Neural crest cell (in vitro differentiated cells): ENCODE data around the gene SMAD6. TPM values are rescaled to one million over a fixed set of nuclear protein-coding genes. Genes with fewer than 3 reads are reported as not detected.

ENCODE experiments used
- DNase-seq: peaks from one replicate; pipeline ENCODE4 v3.0.0; 2021; ENCODE audit warnings: low read depth, mixed read lengths, low spot score
- H3K27ac Mint-ChIP-seq: one replicate; pipeline ENCODE4 v1.8.0; 2021; ENCODE audit warnings: mild to moderate bottlenecking, mixed read lengths; ENCODE audit not compliant: unreplicated experiment
- H3K27me3 Mint-ChIP-seq: 2 replicates; pipeline ENCODE4 v1.8.0; 2021; ENCODE audit warnings: low read depth, mild to moderate bottlenecking, mixed read lengths
- H3K36me3 Mint-ChIP-seq: 2 replicates; pipeline ENCODE4 v1.8.0; 2021; ENCODE audit warnings: low read depth, mild to moderate bottlenecking, mixed read lengths
- H3K4me1 Mint-ChIP-seq: 2 replicates; pipeline ENCODE4 v1.8.0; 2021; ENCODE audit warnings: mixed read lengths
- H3K4me3 Mint-ChIP-seq: one replicate; pipeline ENCODE4 v1.8.0; 2021; ENCODE audit warnings: mild to moderate bottlenecking, mixed read lengths
- H3K9me3 Mint-ChIP-seq: 2 replicates; pipeline ENCODE4 v1.8.0; 2021; ENCODE audit warnings: mixed read lengths
- total RNA-seq: library from RNA; stranded (reverse); gene quantifications from 2 replicates; pipeline ENCODE4 v1.2.1, GENCODE V29; 2021
- TF ChIP-seq, protein P1 (sequence below): fragments of 200-600 bp; sonication (generic); conservative IDR thresholded peaks from 2 replicates; pipeline ENCODE4 v1.5.0; 2021; ENCODE audit warnings: antibody characterized with exemption, mild to moderate bottlenecking

The SMAD6 gene
- total RNA-seq, 1 donor from 2014 or later = 4.7 TPM

DNA sequence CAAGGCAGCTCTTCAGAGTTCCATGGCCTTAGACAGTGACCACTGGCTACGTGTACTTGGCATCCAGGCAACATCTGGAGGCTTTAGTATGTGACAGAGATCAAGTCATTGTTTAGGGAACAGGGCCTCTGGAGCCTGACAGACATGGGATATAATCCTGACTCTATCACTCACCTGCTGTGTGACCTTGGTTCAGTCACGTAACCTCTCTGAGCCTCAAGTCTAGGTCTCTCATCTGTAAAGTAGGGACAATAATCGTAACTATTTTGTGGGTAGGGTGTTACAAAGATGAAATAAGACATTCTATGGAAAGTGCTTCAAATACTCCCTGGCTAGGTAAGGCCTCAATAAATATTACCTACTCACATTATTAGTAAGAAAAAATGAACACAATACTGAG is 114.2 kb downstream of the SMAD6 start:
- H3K4me3 Mint-ChIP-seq = no peak overlapping the region
- H3K4me1 Mint-ChIP-seq = no peaks in the 10 kb centered on the region
- no peaks in the 10 kb centered on the region for H3K9me3 Mint-ChIP-seq
- TF ChIP-seq, protein P1, sequence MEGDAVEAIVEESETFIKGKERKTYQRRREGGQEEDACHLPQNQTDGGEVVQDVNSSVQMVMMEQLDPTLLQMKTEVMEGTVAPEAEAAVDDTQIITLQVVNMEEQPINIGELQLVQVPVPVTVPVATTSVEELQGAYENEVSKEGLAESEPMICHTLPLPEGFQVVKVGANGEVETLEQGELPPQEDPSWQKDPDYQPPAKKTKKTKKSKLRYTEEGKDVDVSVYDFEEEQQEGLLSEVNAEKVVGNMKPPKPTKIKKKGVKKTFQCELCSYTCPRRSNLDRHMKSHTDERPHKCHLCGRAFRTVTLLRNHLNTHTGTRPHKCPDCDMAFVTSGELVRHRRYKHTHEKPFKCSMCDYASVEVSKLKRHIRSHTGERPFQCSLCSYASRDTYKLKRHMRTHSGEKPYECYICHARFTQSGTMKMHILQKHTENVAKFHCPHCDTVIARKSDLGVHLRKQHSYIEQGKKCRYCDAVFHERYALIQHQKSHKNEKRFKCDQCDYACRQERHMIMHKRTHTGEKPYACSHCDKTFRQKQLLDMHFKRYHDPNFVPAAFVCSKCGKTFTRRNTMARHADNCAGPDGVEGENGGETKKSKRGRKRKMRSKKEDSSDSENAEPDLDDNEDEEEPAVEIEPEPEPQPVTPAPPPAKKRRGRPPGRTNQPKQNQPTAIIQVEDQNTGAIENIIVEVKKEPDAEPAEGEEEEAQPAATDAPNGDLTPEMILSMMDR = no peak
- H3K27me3 Mint-ChIP-seq = no peaks in the 10 kb centered on the region
- H3K36me3 Mint-ChIP-seq = no peaks in the 10 kb centered on the region
- no peak overlapping the region for H3K27ac Mint-ChIP-seq
- DNase-seq = no peak

DNA sequence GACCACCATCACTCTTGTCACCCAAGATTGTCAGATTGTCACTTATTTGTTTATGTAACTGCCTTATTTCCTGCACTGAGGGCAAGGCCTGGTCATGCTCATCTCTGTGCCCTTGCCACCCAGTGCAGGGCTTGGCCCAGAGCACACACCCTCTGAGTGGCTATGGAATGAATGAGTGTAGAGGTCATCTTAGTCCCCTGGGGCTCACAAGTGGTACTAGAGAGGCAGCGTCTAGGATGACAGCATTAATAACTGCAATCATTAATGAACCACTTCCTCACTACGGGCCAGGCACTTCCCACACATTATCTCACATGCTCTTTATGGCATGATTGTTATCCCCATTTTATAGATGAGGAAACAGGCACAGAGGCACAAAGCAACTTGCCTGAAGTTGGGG is 117.0 kb downstream of the SMAD6 start:
- Mint-ChIP-seq H3K27me3 (no peaks in the 10 kb centered on the region), H3K27ac (no peak overlapping the region), H3K9me3 (no peaks in the 10 kb centered on the region), H3K36me3 (no peaks in the 10 kb centered on the region), H3K4me3 (no peak overlapping the region), H3K4me1 (no peaks in the 10 kb centered on the region)
- no peak for DNase-seq
- TF ChIP-seq, protein P1 = no peak

DNA sequence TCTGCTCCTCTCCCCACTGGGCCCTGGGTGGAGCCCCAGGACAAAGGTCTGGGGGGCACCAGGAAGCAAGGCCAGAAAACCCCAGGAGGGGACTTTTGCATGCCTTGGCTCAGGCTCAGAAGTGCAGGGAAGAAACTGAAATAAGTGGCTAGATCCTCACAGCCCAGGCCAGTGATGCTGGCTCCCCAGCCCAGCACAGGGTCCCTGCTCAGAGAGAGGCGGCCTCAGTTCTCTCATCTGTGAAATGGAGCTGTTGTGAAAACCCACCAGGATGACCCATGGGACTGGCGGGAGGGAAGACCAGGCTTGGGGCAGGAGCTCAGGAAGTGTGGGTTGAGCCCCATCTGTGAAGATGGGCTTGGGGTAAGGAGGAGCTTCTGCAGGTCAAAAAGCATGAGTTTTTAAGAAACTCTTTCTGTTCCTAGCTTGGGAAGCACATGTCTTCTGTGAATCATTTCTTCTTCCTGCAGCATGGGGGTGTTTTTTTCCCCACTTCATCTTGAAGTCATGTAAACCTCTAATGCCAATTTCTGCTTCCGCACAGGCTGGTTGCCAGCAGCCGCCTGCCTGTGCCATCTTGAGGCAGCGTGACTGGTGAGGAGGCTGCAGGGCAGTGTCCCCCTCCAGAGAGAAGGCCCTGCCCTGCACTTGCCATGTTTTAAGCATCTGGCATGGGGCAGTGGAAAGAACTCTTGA is 118.6 kb downstream of the SMAD6 start:
- H3K27ac Mint-ChIP-seq = no peak overlapping the region
- no peaks in the 10 kb centered on the region for H3K36me3 Mint-ChIP-seq
- no peak overlapping the region for H3K4me3 Mint-ChIP-seq
- no peaks in the 10 kb centered on the region for H3K27me3 Mint-ChIP-seq
- no peaks in the 10 kb centered on the region for H3K4me1 Mint-ChIP-seq
- H3K9me3 Mint-ChIP-seq = no peaks in the 10 kb centered on the region
- no peak for DNase-seq
- TF ChIP-seq, protein P1 = no peak

DNA sequence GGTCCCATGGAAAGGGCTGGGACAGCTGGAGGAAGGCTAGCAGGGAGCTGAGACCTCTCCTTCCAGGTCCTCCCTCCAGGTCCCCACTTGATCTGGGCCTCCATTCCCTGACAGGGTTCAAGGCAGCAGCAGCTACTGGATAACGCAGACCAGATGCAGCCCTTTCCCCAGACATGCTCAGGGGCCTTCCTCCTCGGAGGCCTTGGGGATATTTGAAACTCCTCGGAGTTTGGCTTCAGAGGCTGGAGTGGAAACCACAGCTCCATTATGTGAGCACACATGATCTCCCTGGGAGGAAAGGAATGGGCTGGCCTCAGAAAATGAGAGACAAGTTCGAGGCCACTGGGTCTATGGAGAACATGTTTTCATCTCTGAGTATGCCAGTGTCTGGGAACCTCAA is 119.3 kb downstream of the SMAD6 start:
- TF ChIP-seq, protein P1 = no peak
- no peaks in the 10 kb centered on the region for H3K9me3 Mint-ChIP-seq
- no peaks in the 10 kb centered on the region for H3K36me3 Mint-ChIP-seq
- H3K4me3 Mint-ChIP-seq = no peak overlapping the region
- H3K27ac Mint-ChIP-seq = no peak overlapping the region
- H3K27me3 Mint-ChIP-seq = no peaks in the 10 kb centered on the region
- H3K4me1 Mint-ChIP-seq = no peaks in the 10 kb centered on the region
- DNase-seq = no peak

DNA sequence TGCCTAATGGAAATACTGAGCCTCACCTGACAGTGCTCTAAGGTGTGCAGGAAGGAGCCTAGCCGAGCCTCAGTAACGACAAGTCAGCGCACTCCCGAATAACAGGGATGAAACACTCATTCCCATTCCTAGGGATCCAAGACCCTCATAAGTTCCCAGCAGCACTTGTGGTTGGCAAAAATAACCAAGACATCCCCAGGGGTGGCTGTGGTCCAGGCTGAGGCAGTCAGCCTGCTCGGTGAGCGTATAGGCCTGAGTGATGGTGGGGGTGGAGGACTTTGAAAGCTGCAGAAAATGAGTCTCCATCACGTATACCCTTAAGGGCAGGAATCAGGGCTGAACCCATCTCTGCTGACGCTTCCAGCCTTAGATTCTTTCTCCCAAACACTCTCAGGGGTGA is 120.1 kb downstream of the SMAD6 start:
- TF ChIP-seq, protein P1 = no peak
- H3K4me1 Mint-ChIP-seq = no peaks in the 10 kb centered on the region
- H3K36me3 Mint-ChIP-seq = no peaks in the 10 kb centered on the region
- no peaks in the 10 kb centered on the region for H3K9me3 Mint-ChIP-seq
- no peak for DNase-seq
- H3K4me3 Mint-ChIP-seq = no peak overlapping the region
- H3K27me3 Mint-ChIP-seq = no peaks in the 10 kb centered on the region
- no peak overlapping the region for H3K27ac Mint-ChIP-seq
